DOHH2 (cell line): Measurements from ENCODE around the gene TADA1.
A peak's percentile ranks its signal among the peaks of the same experiment; 100 is the strongest.

Source experiments
- H3F3A ChIP-seq: fragments of 200-600 bp; sonication (generic), shearing (Covaris generic); 2 replicates; pipeline ENCODE4 v1.6.0; 2016; ENCODE audit warnings: antibody characterized with exemption, mild to moderate bottlenecking; ENCODE audit not compliant: control insufficient read depth, insufficient read depth
- H3K27ac ChIP-seq: fragments of 200-600 bp; sonication (generic); 2 replicates; pipeline ENCODE4 v1.5.1; 2014; ENCODE audit warnings: low read depth, mild to moderate bottlenecking, low read length, moderate library complexity
- H3K27me3 ChIP-seq: fragments of 200-600 bp; sonication (generic); 2 replicates; pipeline ENCODE4 v1.6.1; 2014; ENCODE audit warnings: mild to moderate bottlenecking, low read length, mixed read lengths; ENCODE audit not compliant: control insufficient read depth
- H3K36me3 ChIP-seq: fragments of 200-600 bp; sonication (generic); 2 replicates; pipeline ENCODE4 v1.6.1; 2014; ENCODE audit warnings: mild to moderate bottlenecking, low read length, moderate library complexity, mixed read lengths; ENCODE audit not compliant: control insufficient read depth
- H3K4me1 ChIP-seq: fragments of 200-600 bp; sonication (generic); 2 replicates; pipeline ENCODE4 v1.6.1; 2014; ENCODE audit warnings: mild to moderate bottlenecking, low read length, mixed read lengths; ENCODE audit not compliant: control insufficient read depth
- H3K4me2 ChIP-seq: fragments of 200-600 bp; sonication (generic); 2 replicates; pipeline ENCODE4 v1.6.0; 2014; ENCODE audit warnings: mild to moderate bottlenecking, low read length, moderate library complexity
- H3K4me3 ChIP-seq: fragments of 200-600 bp; sonication (generic); 2 replicates; pipeline ENCODE4 v1.5.1; 2014; ENCODE audit warnings: mild to moderate bottlenecking, low read length, mixed read lengths
- H3K79me2 ChIP-seq: fragments of 200-600 bp; sonication (generic); 2 replicates; pipeline ENCODE4 v1.6.1; 2014; ENCODE audit warnings: mild to moderate bottlenecking, low read length, mixed read lengths; ENCODE audit not compliant: control insufficient read depth
- H3K9me2 ChIP-seq: fragments of 200-600 bp; sonication (generic); replicated peaks from 2 replicates; pipeline ENCODE4 v1.6.1; 2014; ENCODE audit warnings: mild to moderate bottlenecking, low read length, mixed read lengths; ENCODE audit not compliant: control insufficient read depth
- H3K9me3 ChIP-seq: fragments of 200-600 bp; sonication (generic); 2 replicates; pipeline ENCODE4 v1.6.1; 2014; ENCODE audit warnings: antibody characterized with exemption, low read length, mixed read lengths; ENCODE audit not compliant: control insufficient read depth, insufficient read depth
- H4K20me1 ChIP-seq: fragments of 200-600 bp; sonication (generic); 2 replicates; pipeline ENCODE4 v1.6.0; 2014; ENCODE audit warnings: low read depth, mild to moderate bottlenecking, antibody characterized with exemption, low read length, moderate library complexity; ENCODE audit not compliant: control insufficient read depth, insufficient read depth
- EZH2phosphoT487 ChIP-seq: fragments of 200-600 bp; sonication (generic); IDR thresholded peaks from 2 replicates; pipeline ENCODE4 v1.6.1; 2017; ENCODE audit warnings: borderline replicate concordance, mild to moderate bottlenecking, antibody characterized with exemption, low read length, moderate library complexity, mixed read lengths
- TF ChIP-seq, protein P1 (sequence below): fragments of 200-600 bp; sonication (generic); IDR thresholded peaks from one replicate; pipeline ENCODE4 v1.5.1; 2014; ENCODE audit warnings: antibody characterized with exemption, mild to moderate bottlenecking, low read depth, low read length; ENCODE audit not compliant: poor library complexity, severe bottlenecking

Gene TADA1

DNA sequence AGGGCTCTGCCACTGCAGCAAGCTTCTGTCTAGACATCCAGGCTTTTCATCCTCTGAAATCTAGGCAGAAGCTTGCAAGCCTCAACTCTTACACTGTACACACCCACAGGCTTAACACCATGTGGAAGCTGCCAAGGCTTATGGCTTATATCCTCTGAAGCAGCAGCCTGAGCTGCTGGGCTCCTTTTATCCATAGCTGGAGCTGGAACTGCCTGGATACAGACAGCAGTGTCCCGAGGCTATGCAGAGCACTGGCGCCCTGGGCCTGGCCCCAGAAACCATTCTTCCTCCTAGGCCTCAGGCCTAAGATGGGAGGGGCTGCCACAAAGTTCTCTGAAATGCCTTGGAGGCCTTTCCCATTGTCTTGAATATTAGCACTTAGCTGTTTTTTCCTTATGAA lies 56.1 kb downstream of the TADA1 start:
- no peak overlapping the region for H3K4me3 ChIP-seq
- H3K4me1 ChIP-seq, result no peaks in the 10 kb centered on the region
- H3K36me3 ChIP-seq, result no peaks in the 10 kb centered on the region
- peaks cover 9% of the 10 kb centered on the region; the same call in 1 of the 2 replicates for H3K9me3 ChIP-seq
- no peak overlapping the region for H3K4me2 ChIP-seq
- H3K27me3 ChIP-seq, result no peaks in the 10 kb centered on the region
- no peaks in the 10 kb centered on the region for H3F3A ChIP-seq
- H3K79me2 ChIP-seq, result no peaks in the 10 kb centered on the region
- H3K9me2 ChIP-seq, result no peaks in the 10 kb centered on the region
- no peaks in the 10 kb centered on the region for H4K20me1 ChIP-seq
- H3K27ac ChIP-seq, result no peak overlapping the region
- TF ChIP-seq, protein P1, sequence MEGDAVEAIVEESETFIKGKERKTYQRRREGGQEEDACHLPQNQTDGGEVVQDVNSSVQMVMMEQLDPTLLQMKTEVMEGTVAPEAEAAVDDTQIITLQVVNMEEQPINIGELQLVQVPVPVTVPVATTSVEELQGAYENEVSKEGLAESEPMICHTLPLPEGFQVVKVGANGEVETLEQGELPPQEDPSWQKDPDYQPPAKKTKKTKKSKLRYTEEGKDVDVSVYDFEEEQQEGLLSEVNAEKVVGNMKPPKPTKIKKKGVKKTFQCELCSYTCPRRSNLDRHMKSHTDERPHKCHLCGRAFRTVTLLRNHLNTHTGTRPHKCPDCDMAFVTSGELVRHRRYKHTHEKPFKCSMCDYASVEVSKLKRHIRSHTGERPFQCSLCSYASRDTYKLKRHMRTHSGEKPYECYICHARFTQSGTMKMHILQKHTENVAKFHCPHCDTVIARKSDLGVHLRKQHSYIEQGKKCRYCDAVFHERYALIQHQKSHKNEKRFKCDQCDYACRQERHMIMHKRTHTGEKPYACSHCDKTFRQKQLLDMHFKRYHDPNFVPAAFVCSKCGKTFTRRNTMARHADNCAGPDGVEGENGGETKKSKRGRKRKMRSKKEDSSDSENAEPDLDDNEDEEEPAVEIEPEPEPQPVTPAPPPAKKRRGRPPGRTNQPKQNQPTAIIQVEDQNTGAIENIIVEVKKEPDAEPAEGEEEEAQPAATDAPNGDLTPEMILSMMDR, result no peak
- no peak for TF ChIP-seq EZH2phosphoT487

DNA sequence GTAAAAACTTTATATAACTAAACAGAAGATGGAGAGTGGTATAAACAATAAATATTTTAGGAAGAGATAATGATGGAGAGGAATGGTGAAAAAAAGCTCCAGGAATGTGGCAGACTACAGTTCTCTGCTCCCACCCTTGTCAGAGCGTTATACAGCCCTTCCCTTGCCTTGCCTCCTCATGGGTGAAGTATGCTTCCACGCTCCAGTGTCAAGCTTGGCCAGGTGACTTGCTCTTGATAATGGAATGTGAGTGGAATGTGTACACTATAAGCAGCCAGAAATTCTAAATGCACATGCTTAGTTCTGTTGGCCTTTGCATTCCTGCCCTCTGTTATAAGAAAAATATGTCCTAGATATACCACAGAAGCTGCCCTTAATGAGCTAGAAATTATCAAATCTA lies 61.5 kb downstream of the TADA1 start:
- Histone ChIP-seq H3K27me3 (no peaks in the 10 kb centered on the region), H3K4me2 (no peak overlapping the region), H3K79me2 (no peaks in the 10 kb centered on the region), H3K4me3 (no peak overlapping the region), H3K27ac (no peak overlapping the region), H3K9me3 (peaks cover 9% of the 10 kb centered on the region; the same call in 1 of the 2 replicates), H3K9me2 (no peaks in the 10 kb centered on the region), H4K20me1 (no peaks in the 10 kb centered on the region), H3F3A (no peaks in the 10 kb centered on the region), H3K4me1 (no peaks in the 10 kb centered on the region), H3K36me3 (no peaks in the 10 kb centered on the region)
- TF ChIP-seq EZH2phosphoT487, result no peak
- TF ChIP-seq, protein P1, result no peak

DNA sequence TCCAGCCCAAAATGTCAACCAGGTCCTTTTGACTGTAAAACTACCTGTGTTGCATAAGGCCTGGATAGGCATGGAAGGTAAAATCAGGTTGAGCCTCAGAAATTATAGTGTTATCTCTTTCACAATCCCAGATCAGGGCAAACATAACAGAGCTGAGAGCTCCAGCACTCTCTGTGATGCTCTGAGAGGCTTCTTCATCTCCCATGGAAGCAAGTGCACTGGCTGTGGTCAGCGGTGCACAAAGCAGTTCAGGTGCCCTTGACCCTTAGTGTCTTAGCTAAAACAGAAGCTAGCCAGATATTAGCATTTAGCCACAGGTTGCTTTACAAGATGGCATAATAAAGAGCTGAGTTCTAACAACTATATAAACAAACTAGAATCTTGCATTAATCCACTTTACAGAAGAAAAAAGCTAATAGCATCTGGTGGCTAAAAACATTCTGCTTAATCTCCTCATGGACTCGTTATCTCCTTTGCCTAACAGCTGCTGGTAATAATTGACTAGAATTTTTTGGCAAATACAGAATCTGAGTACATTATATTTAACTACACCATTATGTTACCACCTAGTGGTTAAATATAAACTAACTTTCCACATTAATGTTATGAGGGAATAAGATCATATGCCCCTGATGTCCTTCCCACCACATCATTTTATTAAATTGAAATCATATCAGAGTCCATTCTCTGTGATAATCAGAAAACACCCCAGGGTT lies 62.4 kb downstream of the TADA1 start:
- Histone ChIP-seq H3K79me2 (no peaks in the 10 kb centered on the region), H3K4me2 (no peak overlapping the region), H3F3A (no peaks in the 10 kb centered on the region), H3K9me2 (no peaks in the 10 kb centered on the region), H4K20me1 (no peaks in the 10 kb centered on the region), H3K36me3 (no peaks in the 10 kb centered on the region), H3K4me3 (no peak overlapping the region), H3K27me3 (no peaks in the 10 kb centered on the region), H3K27ac (no peak overlapping the region), H3K4me1 (no peaks in the 10 kb centered on the region), H3K9me3 (peaks cover 9% of the 10 kb centered on the region; the same call in 1 of the 2 replicates)
- TF ChIP-seq, protein P1, result peak; percentile 5
- no peak for TF ChIP-seq EZH2phosphoT487
